GM21390 (cell line): ENCODE results near the gene LZIC.
A peak's percentile ranks its signal among the peaks of the same experiment; 100 is the strongest.

Experiments
- ATAC-seq: cut with Tn5 transposase; IDR thresholded peaks from one replicate; pipeline ENCODE4 v1.9.1; 2021; ENCODE audit not compliant: unreplicated experiment

Gene LZIC

GRCh38 chr1:9910423-9911178 lies 32.6 kb downstream of the LZIC start:
- peak; percentile 91 for ATAC-seq

DNA sequence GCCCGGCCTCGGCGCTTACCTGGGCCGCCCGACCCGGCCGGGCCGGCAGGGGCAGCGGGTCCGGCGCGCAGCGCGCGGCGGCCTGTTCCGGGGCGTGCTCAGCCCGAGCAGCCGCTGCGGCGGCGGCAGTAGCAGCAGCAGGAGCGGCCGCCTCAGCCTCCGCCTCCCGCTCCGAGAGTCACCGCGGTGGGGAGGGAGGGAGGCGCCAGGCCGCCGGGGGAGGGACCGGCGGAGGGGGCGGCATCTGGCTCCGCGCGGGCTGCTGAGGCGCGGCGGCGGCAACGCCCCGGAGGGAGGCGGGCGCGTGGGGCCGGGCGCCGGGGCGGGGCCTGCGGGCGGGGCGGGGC lies 33.1 kb downstream of the LZIC start, which contains the start of gene CTNNBIP1:
TSS of gene CTNNBIP1 (minus strand) at position 194 of the 347 bp plus-strand sequence. CDS start 38,205 bp downstream, outside the sequence.
- ATAC-seq = peak; percentile 72

DNA sequence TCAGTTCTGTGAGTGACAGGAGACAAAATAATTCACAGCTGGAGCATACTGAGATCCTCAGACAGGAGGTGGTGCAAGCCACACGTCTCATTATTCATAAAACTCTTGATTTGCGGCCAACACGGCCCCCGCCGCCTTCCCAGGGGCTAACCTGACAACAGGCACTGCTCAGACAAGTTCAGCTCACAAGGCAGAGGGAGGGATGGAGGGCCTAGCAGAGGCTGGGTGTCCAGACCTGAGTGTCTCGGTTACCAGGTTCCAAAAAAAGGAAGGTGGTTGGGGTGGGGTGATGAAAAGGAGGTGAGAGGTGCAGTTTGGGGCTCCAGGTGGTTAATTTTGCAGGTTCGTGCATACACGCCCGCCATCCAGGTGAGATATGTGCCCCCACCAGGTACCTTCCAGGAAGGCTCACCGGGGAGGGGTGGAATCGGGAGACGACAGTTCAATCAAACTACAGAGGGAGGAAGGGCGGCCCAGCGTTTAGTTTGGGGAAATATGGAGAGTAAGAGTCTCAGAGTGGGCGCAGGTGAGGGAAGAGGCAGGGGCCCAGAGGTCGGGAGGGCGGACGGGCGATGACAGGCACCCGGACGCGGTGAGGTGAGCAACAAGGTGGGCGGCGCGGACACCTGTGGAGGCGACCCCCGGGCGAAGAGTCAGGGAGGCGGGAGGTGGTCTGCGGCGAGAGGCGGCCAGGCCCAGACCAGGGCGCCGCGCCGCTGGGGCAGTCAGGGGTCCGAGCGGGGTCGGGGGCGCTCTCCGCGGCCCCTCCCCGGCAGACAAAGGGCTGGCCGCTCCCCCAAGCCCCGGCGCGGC lies 33.8 kb downstream of the LZIC start:
- no peak for ATAC-seq

- ATAC-seq = no peak
Measured at GRCh38 chr1:9908871-9909233, 34.3 kb downstream of the LZIC start.

DNA sequence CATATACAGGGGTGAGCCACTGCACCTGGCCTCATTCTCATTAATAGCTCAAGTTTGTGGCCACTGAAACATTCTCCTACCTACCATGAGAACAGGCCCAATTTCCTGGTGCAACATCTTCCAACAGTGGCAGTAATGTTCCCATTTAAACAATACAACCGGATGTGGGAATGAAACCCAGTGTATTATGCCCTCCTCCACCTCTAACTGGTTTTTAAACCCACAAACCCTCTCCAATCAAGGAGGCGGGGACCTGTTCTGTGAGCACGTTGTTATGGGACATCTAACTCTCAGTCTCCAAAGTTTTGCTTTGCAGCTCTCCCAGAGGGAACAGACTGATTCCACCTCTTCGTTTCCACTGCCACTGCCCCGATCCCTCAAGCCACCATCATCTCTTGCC lies 35.8 kb downstream of the LZIC start:
- ATAC-seq = no peak

- no peak for ATAC-seq
Measured at GRCh38 chr1:9906466-9906865, 36.7 kb downstream of the LZIC start.

- ATAC-seq = no peak
Measured at GRCh38 chr1:9905010-9905409, 38.2 kb downstream of the LZIC start.

- no peak for ATAC-seq
Measured at GRCh38 chr1:9904596-9904995, 38.6 kb downstream of the LZIC start.

DNA sequence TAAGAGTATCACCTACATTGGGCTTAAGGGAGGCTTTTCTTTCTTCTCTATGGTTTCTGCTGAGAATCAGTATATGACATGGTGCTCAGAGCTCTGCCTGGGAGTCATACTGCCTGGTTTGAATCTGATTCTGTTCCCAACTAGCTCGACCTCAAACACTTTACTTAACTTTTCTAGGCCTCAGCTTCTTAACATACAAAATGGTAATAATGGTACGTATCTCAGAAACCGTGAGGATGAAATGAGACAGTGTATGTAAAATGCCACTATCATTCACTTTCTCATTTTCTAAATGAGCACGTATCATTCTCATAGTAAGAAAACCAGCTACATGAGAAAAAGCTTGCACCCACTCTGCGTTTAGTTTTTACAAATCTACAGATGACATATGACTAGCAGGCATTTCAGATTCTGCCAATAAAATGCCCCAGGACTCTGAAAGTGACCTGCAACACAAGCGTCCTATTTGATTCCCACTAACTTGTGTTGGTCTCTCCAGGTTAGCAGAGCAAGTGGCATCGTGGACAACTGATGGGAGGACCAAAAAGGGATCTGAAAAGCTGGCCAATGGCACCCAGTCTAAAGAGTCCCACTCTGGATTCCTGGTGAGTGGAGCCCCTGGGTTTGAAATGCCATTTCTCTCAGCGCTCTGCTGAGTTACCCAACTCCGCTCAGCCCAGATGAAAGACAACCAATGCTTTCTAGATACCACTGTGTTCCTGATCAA lies 39.2 kb downstream of the LZIC start:
- ATAC-seq = no peak

DNA sequence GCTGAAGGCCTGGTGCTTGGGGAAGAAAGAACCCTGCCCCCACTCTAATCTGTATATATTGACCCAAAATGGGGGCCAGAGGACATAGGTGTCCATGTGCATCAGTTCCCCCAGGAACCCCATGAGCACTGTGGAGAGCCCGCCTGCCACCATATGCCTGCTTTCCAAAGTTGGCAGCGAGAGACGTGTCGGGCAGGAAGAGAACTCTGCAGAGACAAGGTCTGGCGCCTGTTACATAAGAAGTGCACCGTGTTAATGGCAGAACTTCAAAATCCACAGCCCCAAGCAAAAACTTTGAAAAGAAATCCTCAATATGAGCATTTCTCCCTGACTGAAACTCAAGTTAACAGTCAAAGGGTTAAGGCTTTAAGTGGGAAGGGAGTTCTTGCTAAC lies 41.1 kb downstream of the LZIC start:
- ATAC-seq = no peak

- no peak for ATAC-seq
Measured at GRCh38 chr1:9901148-9902059, 41.8 kb downstream of the LZIC start.

GRCh38 chr1:9900142-9901043 lies 42.8 kb downstream of the LZIC start:
- no peak for ATAC-seq

DNA sequence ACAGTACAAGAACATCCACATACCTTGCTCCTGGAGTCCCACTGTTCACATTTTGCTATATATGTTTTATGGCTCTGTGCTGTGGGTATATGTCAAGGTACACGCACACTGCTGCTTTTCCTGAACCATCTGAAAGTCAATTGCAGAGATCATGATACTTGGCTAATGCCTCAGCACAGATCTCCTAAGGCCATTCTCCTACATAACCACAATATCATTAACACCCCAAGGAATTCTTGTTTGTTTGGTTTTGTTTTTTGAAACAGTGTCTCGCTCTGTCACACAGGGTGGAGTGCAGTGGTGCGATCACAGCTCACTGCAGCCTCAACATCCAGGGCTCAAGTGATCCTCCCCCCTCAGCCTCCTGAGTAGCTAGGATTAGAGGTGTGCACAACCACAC lies 49.1 kb downstream of the LZIC start:
- no peak for ATAC-seq

- no peak for ATAC-seq
Measured at GRCh38 chr1:9892563-9893528, 50.3 kb downstream of the LZIC start.

DNA sequence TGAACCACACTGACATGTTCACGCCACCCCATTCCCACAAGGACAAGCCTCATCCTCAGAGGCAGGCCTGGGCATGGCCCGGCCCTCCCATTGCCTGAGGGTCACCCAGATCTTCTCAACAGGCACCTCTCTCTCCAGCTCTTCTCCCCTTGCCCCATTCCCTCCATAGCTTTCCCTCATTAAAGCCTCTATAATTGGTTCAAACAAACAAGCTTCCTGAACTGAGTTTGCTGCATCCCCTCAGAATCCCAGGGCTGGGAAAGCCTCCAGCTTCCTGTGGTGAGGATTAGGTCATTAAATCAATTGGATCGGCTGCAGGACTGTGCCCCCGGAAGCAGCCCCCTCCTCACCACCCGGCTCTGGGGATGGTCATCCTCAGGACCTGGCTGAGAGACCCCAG lies 52.0 kb downstream of the LZIC start:
- no peak for ATAC-seq

GRCh38 chr1:9890224-9890731 lies 52.9 kb downstream of the LZIC start:
- ATAC-seq = no peak

- ATAC-seq = no peak
Measured at GRCh38 chr1:9889411-9889810, 53.8 kb downstream of the LZIC start.

DNA sequence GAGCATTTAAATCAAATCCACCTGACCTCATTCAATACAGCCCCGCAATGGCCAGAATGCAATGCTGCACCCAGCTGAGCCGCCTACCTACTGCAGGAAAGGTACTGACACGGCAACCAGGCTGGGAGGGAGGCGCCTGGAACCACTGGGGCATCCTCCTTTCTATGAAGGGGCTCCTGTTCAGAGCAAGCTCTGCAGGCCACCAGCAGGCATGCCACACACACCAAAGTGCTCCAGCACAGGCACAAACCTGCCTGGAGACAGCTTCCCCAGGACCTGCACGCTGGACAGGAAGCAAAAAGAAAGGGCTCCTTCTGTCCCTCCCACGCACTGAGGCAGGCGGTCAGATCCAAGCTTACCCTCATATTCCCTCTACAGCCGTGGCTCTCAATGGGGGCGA lies 54.3 kb downstream of the LZIC start:
- ATAC-seq = no peak
